Neuronal stem cell (in vitro differentiated cells): Measurements from ENCODE around the gene KCNN3.

Experiments
- DNase-seq: peaks from one replicate; pipeline ENCODE4 v3.0.0-alpha.2; 2013; ENCODE audit warnings: low spot score
- H2AFZ ChIP-seq: one replicate; pipeline ENCODE4 v1.6.1; 2013; ENCODE audit warnings: mild to moderate bottlenecking, low read length, inconsistent platforms
- H2AK5ac ChIP-seq: 2 replicates; pipeline ENCODE4 v1.6.1; 2013; ENCODE audit warnings: low read depth, mild to moderate bottlenecking, inconsistent platforms, low read length, moderate library complexity, mixed read lengths
- H2BK120ac ChIP-seq: 2 replicates; pipeline ENCODE4 v1.6.1; 2013; ENCODE audit warnings: low read depth, mild to moderate bottlenecking, inconsistent platforms, low read length, moderate library complexity, mixed read lengths
- H2BK12ac ChIP-seq: one replicate; pipeline ENCODE4 v1.6.1; 2013; ENCODE audit warnings: low read length, inconsistent platforms
- H2BK15ac ChIP-seq: 2 replicates; pipeline ENCODE4 v1.6.1; 2013; ENCODE audit warnings: mild to moderate bottlenecking, low read length, inconsistent platforms, mixed read lengths
- H2BK5ac ChIP-seq: one replicate; pipeline ENCODE4 v1.6.1; 2013; ENCODE audit warnings: inconsistent platforms, mild to moderate bottlenecking, low read length, moderate library complexity
- H3K14ac ChIP-seq: one replicate; pipeline ENCODE4 v1.6.1; 2013; ENCODE audit warnings: low read length, inconsistent platforms
- H3K18ac ChIP-seq: 2 replicates; pipeline ENCODE4 v1.6.1; 2013; ENCODE audit warnings: low read length, inconsistent platforms
- H3K23ac ChIP-seq: 2 replicates; pipeline ENCODE4 v1.6.1; 2013; ENCODE audit warnings: low read depth, mild to moderate bottlenecking, mixed read lengths, low read length, inconsistent platforms; ENCODE audit not compliant: poor library complexity
- H3K27ac ChIP-seq: replicated peaks from 3 replicates; pipeline ENCODE4 v1.5.1; 2013; ENCODE audit warnings: low read length, inconsistent platforms
- H3K27me3 ChIP-seq, 3 experiments: 2 replicates each; pipeline ENCODE4 v1.6.1; 2013; ENCODE audit warnings: low read length in 3 of 3, mild to moderate bottlenecking in 2 of 3, inconsistent platforms in 1 of 3, low read depth in 1 of 3, mixed read lengths in 1 of 3, moderate library complexity in 1 of 3; ENCODE audit not compliant: control insufficient read depth in 3 of 3, insufficient read depth in 3 of 3
- H3K36me3 ChIP-seq, 2 donors: replicated peaks in 1 of 2; 2 replicates each; pipeline ENCODE4 v1.6.1; 2013; ENCODE audit warnings: low read length in 2 of 2; ENCODE audit not compliant: control insufficient read depth in 2 of 2, insufficient read depth in 2 of 2
- H3K4ac ChIP-seq: 2 replicates; pipeline ENCODE4 v1.6.1; 2013; ENCODE audit warnings: inconsistent platforms, mild to moderate bottlenecking, low read length, moderate library complexity
- H3K4me1 ChIP-seq, 2 donors: 1 replicate in 1 of 2; 2 replicates in 1 of 2; pipeline ENCODE4 v1.6.1; 2013; ENCODE audit warnings: low read length in 2 of 2, low read depth in 1 of 2; ENCODE audit not compliant: control insufficient read depth in 2 of 2, insufficient read depth in 1 of 2
- H3K4me2 ChIP-seq: one replicate; pipeline ENCODE4 v1.6.1; 2013; ENCODE audit warnings: mild to moderate bottlenecking, low read length, inconsistent platforms; ENCODE audit not compliant: insufficient read depth, poor library complexity, severe bottlenecking
- H3K4me3 ChIP-seq, 2 donors: 2 replicates each; pipeline ENCODE4 v1.5.1; 2013; ENCODE audit warnings: low read length in 2 of 2, mild to moderate bottlenecking in 2 of 2, inconsistent platforms in 1 of 2, moderate library complexity in 1 of 2
- H3K79me1 ChIP-seq: one replicate; pipeline ENCODE4 v1.6.1; 2013; ENCODE audit warnings: low read depth, mild to moderate bottlenecking, inconsistent platforms, low read length, moderate library complexity
- H3K9ac ChIP-seq: one replicate; pipeline ENCODE4 v1.6.1; 2013; ENCODE audit warnings: mild to moderate bottlenecking, low read depth, low read length, inconsistent platforms; ENCODE audit not compliant: poor library complexity
- H3K9me3 ChIP-seq, 2 donors: replicated peaks in 1 of 2; 2 replicates each; pipeline versions ENCODE3 to v1.6.1; 2013; ENCODE audit warnings: low read length in 2 of 2, mild to moderate bottlenecking in 2 of 2, inconsistent platforms in 1 of 2, low read depth in 1 of 2, mixed read lengths in 1 of 2, moderate library complexity in 1 of 2; ENCODE audit not compliant: control insufficient read depth in 2 of 2, insufficient read depth in 1 of 2
- H4K8ac ChIP-seq: one replicate; pipeline ENCODE4 v1.6.1; 2013; ENCODE audit warnings: low read depth, mild to moderate bottlenecking, inconsistent platforms, low read length, moderate library complexity
- H4K91ac ChIP-seq: one replicate; pipeline ENCODE4 v1.6.1; 2013; ENCODE audit warnings: low read length, low read depth, mild to moderate bottlenecking, inconsistent platforms; ENCODE audit not compliant: poor library complexity
- WGBS, 2 donors: extraction: QIAGEN DNeasy Blood & Tissue Kit; methylation state at CpG; one replicate each; pipeline ENCODE4 v1.1.7; 2013; ENCODE audit warnings: missing lambda C conversion rate in 2 of 2, mixed read lengths in 1 of 2; ENCODE audit not compliant: insufficient read length in 2 of 2, insufficient replicate concordance in 1 of 2; ENCODE audit errors: extremely low coverage in 2 of 2; 5-methylcytosine and 5-hydroxymethylcytosine counted together

KCNN3 gene

DNA sequence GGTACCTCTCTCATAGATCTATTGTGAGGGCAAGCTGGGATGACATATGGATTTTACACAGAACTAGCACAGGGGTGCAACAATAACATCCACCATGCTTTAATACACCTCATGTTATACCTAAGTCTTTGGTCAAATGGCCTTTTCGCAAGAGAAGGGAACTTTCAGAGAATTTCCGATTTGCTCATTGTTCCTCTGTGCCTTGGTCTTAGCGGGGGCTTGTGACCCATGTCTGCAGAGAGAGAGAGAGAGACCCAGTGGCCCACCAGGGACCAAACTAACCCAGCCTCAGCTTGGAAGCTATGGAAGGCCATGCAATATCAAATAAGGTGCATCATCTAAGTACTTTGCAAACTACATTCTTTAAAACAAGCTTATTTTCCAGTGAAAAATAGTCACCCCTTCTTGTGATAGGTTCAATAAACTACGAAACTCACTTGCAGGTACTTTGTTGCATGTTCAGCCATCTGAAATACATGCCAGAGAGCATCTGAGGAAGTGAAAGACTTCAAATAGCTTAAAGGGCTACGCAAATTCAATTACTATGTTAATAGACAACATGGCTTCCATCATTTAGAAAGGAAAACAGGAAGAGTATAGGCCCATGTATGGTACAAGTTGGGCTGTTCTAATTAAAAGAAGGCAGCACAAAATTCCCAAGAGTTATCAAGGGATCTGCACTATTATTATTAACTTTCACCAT lies 100.7 kb downstream of the KCNN3 start:
- Histone ChIP-seq H2AFZ (no peak overlapping the region), H3K14ac (no peak overlapping the region), H3K9ac (no peak overlapping the region), H3K4me2 (no peak overlapping the region), H2AK5ac (no peak overlapping the region), H2BK120ac (no peak overlapping the region), H3K79me1 (no peaks in the 10 kb centered on the region), H3K4me1 (peaks cover 2 to 7% of the 10 kb centered on the region in 2 donors), H2BK15ac (no peak overlapping the region), H3K27ac (no peak overlapping the region), H2BK12ac (no peak overlapping the region), H3K18ac (no peak overlapping the region), H3K9me3 (peaks cover 0 to 4% of the 10 kb centered on the region in 2 donors), H3K4ac (no peak overlapping the region), H4K91ac (no peak overlapping the region), H2BK5ac (no peak overlapping the region), H3K27me3 (peaks cover 0 to 5% (median 0%) of the 10 kb centered on the region in 3 experiments), H3K4me3 (no peak overlapping the region), H4K8ac (no peak overlapping the region), H3K23ac (no peak overlapping the region), H3K36me3 (peaks cover 0 to 2% of the 10 kb centered on the region in 2 donors)
- no CpG with 5 or more reads among the region's 5 CpGs for WGBS, 2 donors
- DNase-seq: no peak

DNA sequence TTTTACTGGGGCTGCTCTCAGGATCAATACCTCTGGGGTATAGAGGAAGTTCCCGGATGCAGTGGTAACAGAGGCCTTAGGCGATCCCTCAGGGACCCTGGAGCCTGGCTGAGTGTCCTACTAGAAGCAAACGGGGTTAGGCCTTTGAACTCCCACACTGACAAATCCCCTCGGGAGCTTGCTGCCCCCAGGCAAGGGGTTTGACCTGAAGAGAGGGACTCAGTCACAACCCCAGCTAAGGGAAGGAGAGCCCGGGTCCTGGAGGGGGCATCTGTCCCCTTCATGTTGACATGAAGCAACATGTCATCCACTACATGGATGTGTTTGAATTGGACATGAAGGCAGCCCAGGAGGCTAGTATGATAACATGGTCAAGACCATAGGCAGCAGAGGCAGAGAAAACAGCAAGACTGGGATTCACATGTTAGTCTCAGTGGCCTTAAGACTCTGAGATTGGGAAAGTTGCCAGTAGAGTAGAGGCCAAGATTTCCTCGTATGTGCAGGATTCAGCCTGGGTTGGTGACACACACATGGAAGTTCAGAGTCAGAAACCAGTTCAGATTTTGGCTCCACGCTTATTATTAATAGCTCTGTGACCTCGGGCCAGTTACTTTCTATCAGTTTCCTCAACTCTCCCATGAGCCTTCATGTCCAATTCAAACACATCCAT lies 101.5 kb downstream of the KCNN3 start:
- no peak overlapping the region for H2AFZ ChIP-seq
- H3K27ac ChIP-seq: no peak overlapping the region
- H2BK5ac ChIP-seq: no peak overlapping the region
- H3K4me1 ChIP-seq: peaks cover 2 to 4% of the 10 kb centered on the region in 2 donors
- no peak overlapping the region for H4K91ac ChIP-seq
- no peak for DNase-seq
- H3K27me3 ChIP-seq: peaks cover 0 to 5% (median 0%) of the 10 kb centered on the region in 3 experiments
- no peak overlapping the region for H2BK120ac ChIP-seq
- H3K79me1 ChIP-seq: no peaks in the 10 kb centered on the region
- H3K4ac ChIP-seq: no peak overlapping the region
- no peak overlapping the region for H2AK5ac ChIP-seq
- H3K9ac ChIP-seq: no peak overlapping the region
- H3K9me3 ChIP-seq: peaks cover 0 to 4% of the 10 kb centered on the region in 2 donors
- no peak overlapping the region for H3K14ac ChIP-seq
- H3K4me2 ChIP-seq: no peak overlapping the region
- no peak overlapping the region for H4K8ac ChIP-seq
- WGBS, 2 donors: no CpG with 5 or more reads among the region's 8 CpGs
- no peak overlapping the region for H3K4me3 ChIP-seq
- H3K36me3 ChIP-seq: peaks cover 0 to 2% of the 10 kb centered on the region in 2 donors
- H3K23ac ChIP-seq: no peak overlapping the region
- H2BK15ac ChIP-seq: no peak overlapping the region
- no peak overlapping the region for H3K18ac ChIP-seq
- H2BK12ac ChIP-seq: no peak overlapping the region

DNA sequence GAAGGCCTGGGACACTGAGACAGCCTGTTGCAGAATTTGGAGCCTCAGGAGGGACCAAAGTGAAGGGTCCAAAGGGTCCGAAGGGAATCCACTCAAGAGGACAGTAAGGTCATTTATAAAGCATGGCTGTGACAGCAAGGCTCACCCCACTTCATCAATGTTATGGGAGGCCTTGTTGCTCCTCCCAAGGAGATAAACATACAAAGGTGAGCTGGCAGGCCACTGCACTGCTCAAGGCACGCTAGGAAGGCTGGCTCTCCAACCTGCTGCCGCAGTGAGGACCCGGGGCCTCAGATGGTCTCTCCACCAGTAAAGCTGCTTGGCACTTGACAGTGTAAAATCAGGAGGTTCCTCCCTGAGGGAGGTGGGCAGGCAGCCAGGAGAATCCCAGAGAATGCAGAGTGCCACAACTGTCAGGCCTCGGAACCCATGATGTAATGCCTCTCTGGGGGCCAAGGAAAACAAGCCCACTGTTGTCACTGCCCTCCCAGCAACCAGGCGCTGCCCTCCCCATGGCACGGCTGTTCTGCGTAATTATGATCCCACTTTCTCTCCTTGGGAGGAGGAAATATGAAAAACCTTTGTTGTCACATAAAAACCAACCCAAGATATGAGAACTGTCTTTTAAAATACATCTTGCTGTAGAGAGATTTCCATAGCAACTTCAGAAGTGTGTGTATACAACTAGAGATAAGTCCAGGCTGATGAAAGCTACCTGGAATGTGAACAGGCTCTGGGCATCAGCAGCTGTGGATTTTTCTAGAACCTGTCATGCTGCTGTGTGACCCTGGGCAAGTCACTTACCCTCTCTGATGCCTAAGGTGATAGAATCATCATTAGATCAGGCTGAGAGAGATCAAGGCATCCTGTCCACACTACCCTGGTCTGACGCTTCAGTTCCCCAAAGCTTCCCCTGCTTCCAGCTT lies 102.5 kb downstream of the KCNN3 start:
- Histone ChIP-seq H3K36me3 (peaks cover 0 to 2% of the 10 kb centered on the region in 2 donors), H3K4ac (no peak overlapping the region), H3K14ac (no peak overlapping the region), H4K91ac (no peak overlapping the region), H3K4me2 (no peak overlapping the region), H3K9ac (no peak overlapping the region), H2BK5ac (no peak overlapping the region), H2BK15ac (no peak overlapping the region), H3K4me3 (no peak overlapping the region), H3K79me1 (no peaks in the 10 kb centered on the region), H4K8ac (no peak overlapping the region), H3K27me3 (peaks cover 0 to 5% (median 0%) of the 10 kb centered on the region in 3 experiments), H2BK120ac (no peak overlapping the region), H3K23ac (no peak overlapping the region), H3K9me3 (peaks cover 0 to 4% of the 10 kb centered on the region in 2 donors), H3K27ac (no peak overlapping the region), H3K4me1 (no peaks in the 10 kb centered on the region), H2BK12ac (no peak overlapping the region), H2AK5ac (no peak overlapping the region), H2AFZ (no peak overlapping the region), H3K18ac (no peak overlapping the region)
- no CpG with 5 or more reads among the region's 9 CpGs for WGBS, 2 donors
- no peak for DNase-seq
